Stimulated activated CD4-positive, alpha-beta T cell treated with anti-CD3 and anti-CD28 coated beads, Interleukin-4, amount 100 ng/mL, for 48 hours (primary cell): ENCODE measurements around the gene PRRX1.

Experiments used
- DNase-seq, 2 donors: peaks; one replicate each; pipeline ENCODE4 v3.0.0-alpha.2; 2020; ENCODE audit warnings: low read depth in 2 of 2

Gene PRRX1

GRCh38 chr1:170664093-170664827 is at the start of gene PRRX1:
PRRX1 (plus strand) TSS chr1:170664131; CDS start chr1:170664219, 88 bp downstream.
- no peak for DNase-seq

- DNase-seq: no peak
These were observed 46.2 kb upstream of the PRRX1 start for GRCh38 chr1:170617591-170618330.

- DNase-seq: no peak
These were observed 45.5 kb upstream of the PRRX1 start for GRCh38 chr1:170618421-170618820.

GRCh38 chr1:170619241-170620028 is 44.5 kb upstream of the PRRX1 start:
- no peak for DNase-seq

GRCh38 chr1:170620164-170620563 is 43.8 kb upstream of the PRRX1 start:
- DNase-seq: no peak

GRCh38 chr1:170623171-170623570 is 40.8 kb upstream of the PRRX1 start:
- no peak for DNase-seq

GRCh38 chr1:170624146-170624545 is 39.8 kb upstream of the PRRX1 start:
- no peak for DNase-seq

- no peak for DNase-seq
These were observed 33.0 kb upstream of the PRRX1 start for GRCh38 chr1:170630977-170631376.

GRCh38 chr1:170634293-170634692 is 29.6 kb upstream of the PRRX1 start:
- DNase-seq: no peak

GRCh38 chr1:170634824-170635410 is 29.0 kb upstream of the PRRX1 start:
- DNase-seq: no peak

GRCh38 chr1:170640581-170640980 is 23.4 kb upstream of the PRRX1 start:
- no peak for DNase-seq

GRCh38 chr1:170657275-170657853 is 6.6 kb upstream of the PRRX1 start:
- no peak for DNase-seq

GRCh38 chr1:170659399-170660035 is 4.4 kb upstream of the PRRX1 start:
- no peak for DNase-seq

GRCh38 chr1:170660281-170660713 is 3.6 kb upstream of the PRRX1 start:
- DNase-seq: no peak

GRCh38 chr1:170660871-170661645 is 2.9 kb upstream of the PRRX1 start:
- DNase-seq: no peak

GRCh38 chr1:170661646-170662411 is 2.1 kb upstream of the PRRX1 start:
- DNase-seq: no peak

- no peak for DNase-seq
These were observed 1.1 kb upstream of the PRRX1 start for GRCh38 chr1:170662561-170663403.

- no peak for DNase-seq
These were observed 383 bp upstream of the PRRX1 start for GRCh38 chr1:170663404-170664092.
